22Rv1 (cell line): Measurements from ENCODE around the gene ACAP2.

ENCODE experiments used
- CTCF ChIP-seq: fragments of 450-650 bp; IDR thresholded peaks from 2 replicates; pipeline ENCODE4 v1.5.1; 2017; ENCODE audit warnings: mild to moderate bottlenecking
- ZFX ChIP-seq: fragments of 450-650 bp; IDR thresholded peaks from 2 replicates; pipeline ENCODE4 v1.6.1; 2017; ENCODE audit warnings: antibody characterized with exemption, borderline replicate concordance

DNA sequence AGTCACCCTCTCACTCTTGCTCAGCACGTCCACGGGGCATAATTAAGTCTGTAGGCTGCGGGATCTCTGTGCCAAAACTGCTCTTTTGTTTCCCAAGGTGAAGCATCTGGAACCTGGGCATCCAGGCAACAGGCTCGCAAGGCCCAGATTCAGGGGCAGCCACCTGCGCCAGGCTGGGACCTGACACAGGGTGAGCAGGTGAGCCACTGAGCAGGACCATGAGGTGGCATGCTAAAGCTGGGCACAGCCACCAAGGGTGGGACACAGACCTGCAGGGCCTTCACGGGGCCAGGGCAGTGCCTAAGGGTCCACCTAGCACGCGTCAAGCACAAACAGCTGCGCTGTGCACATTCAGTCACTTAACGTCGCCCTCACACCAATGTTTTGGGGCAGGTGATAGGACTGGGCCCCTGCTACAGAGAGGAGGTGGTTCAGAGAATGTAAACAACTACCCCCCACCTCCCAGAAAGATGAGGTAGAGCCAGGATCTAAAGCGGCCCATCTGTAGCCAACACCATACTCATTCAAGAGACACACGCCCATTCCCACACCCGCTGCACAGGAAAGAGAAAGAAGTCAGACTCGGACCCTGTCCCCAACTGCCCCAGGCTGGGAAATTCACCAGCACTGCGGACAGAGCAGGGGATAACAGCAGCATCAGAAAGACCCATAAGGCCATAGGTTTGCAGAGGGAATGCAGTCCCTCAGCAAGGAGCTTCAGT, 188.2 kb downstream of the ACAP2 start:
- TF ChIP-seq CTCF (no peak), ZFX (no peak)
